Stomach (tissue), 9 donors: ENCODE data around the gene RIMS3. TPM values are rescaled to one million over a fixed set of nuclear protein-coding genes. Genes with fewer than 3 reads are reported as not detected.

Experiments
- DNase-seq, 2 donors: peaks; one replicate each; pipeline versions ENCODE4 v3.0.0 to v3.0.0-alpha.2; 2013 to 2019
- H3K27ac ChIP-seq, 5 donors: fragments of 200-600 bp in 4 of 5; sonication (generic) in 4 of 5; one replicate each; pipeline ENCODE4 v1.5.1; 2013 to 2019; ENCODE audit warnings: mild to moderate bottlenecking in 1 of 5, moderate library complexity in 1 of 5
- H3K27me3 ChIP-seq, 3 donors: fragments of 200-600 bp; sonication (generic); one replicate each; pipeline ENCODE4 v1.5.1; 2017 to 2019; ENCODE audit warnings: mixed run types in 1 of 3
- H3K36me3 ChIP-seq, 4 donors: fragments of 200-600 bp; sonication (generic); 1 replicate in 3 of 4; 2 replicates in 1 of 4; pipeline ENCODE4 v1.5.1; 2016 to 2019
- H3K4me1 ChIP-seq, 4 donors: fragments of 200-600 bp; sonication (generic); one replicate each; pipeline ENCODE4 v1.5.1; 2016 to 2019
- H3K4me3 ChIP-seq, 4 donors: fragments of 200-600 bp; sonication (generic) in 3 of 4; one replicate each; pipeline ENCODE4 v1.5.1; 2016 to 2019; ENCODE audit warnings: mild to moderate bottlenecking in 1 of 4
- H3K9me3 ChIP-seq, 4 donors: fragments of 200-600 bp; sonication (generic); one replicate each; pipeline ENCODE4 v1.5.1; 2016 to 2019
- EP300 ChIP-seq: sonication (generic); formaldehyde crosslinking; IDR thresholded peaks from one replicate; pipeline ENCODE4 v1.6.1; 2017; ENCODE audit warnings: antibody characterized with exemption
- POLR2A ChIP-seq, 4 donors: fragments of 450-650 bp; IDR thresholded peaks; one replicate each; pipeline ENCODE4 v1.6.1; 2016; ENCODE audit warnings: antibody characterized with exemption in 4 of 4, control low read depth in 2 of 4, mild to moderate bottlenecking in 1 of 4, moderate library complexity in 1 of 4
- POLR2AphosphoS5 ChIP-seq, 3 donors: sonication (generic); formaldehyde crosslinking; IDR thresholded peaks; one replicate each; pipeline ENCODE4 v1.6.1; 2016; ENCODE audit warnings: antibody characterized with exemption in 3 of 3
- WGBS, 5 donors: extraction: QIAGEN DNeasy Blood & Tissue Kit in 3 of 5; methylation state at CpG; one replicate each; pipeline versions ENCODE4 v1.1.5 to v1.1.7; 2013 to 2018; 5-methylcytosine and 5-hydroxymethylcytosine counted together
- intact Hi-C: fragments of 100-400 bp; cut with DNase I; formaldehyde crosslinking; loops from one replicate; pipeline ENCODE4 v1.15.1; 2023; ENCODE audit warnings: low total_unique reads
- polyA plus RNA-seq, 3 donors: library from polyadenylated mRNA; stranded (reverse); fragments of 200-250 nt; gene quantifications; one replicate each; pipeline ENCODE4 v1.2.3, GENCODE V29; 2013
- total RNA-seq, 5 donors: library from RNA; depleted of rRNA; stranded (reverse); fragments of >200 nt; gene quantifications; one replicate each; pipeline versions ENCODE4 v1.1.0 to v1.2.3, GENCODE V29; 2014 to 2016
- TF ChIP-seq, protein P1 (sequence below), 7 experiments: fragments of 450-650 bp in 4 of 7; fragments of 200-600 bp in 3 of 7; sonication (generic) in 3 of 7; IDR thresholded peaks; one replicate each; pipeline ENCODE4 v1.5.1; 2016 to 2019; ENCODE audit warnings: antibody characterized with exemption in 7 of 7, control low read depth in 2 of 7, mild to moderate bottlenecking in 1 of 7
- donor health status: healthy with polysubstance abuse.
- donor health status: Bipolar disorder and iron deficiency.
- donor health status: healthy.

Gene RIMS3
- total and polyA plus RNA-seq, 8 donors = 0.45 to 4.7 (median 2.5) TPM

DNA sequence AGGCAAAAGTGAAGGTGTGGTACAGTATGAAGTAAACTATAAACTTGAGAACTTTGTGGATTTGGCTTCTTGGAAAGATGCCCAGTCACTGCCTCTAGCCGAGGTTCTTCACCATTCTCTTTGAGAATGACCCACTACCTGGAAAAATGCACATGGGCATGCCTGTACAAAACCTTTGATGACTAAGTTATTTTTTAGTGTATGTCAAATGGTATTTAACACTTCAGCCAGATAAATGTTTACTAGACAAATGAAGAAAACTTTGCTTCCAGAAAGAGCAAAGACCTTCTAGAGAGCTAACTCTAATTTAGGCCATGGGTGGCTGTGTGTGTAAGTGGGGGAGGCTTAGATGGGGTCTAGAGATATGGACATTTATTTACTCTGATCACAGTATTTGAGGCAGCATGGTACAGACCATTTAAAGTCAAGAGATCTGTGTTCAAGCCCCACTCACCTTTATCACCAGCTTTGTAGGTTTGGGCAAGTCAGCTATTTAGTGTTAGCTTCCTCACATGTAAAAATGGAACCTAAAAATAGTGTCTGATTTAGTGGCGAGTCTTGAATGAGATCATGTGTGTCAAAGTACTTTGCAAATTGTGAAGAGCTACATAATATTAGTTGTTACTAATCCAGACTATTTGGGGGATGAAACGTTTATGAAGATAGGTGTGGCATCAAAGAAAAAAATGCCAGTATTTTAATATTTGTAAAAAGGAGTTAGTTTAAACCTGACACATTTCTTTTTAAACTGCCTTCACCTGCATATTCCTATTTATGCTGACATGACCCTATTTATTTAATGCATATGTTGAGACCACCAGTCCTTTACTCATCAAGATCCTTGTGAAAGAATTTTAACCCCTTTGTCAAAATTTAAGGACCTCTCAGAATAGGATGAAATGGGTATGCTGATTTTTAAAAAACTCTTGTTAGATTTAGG is 46.3 kb upstream of the RIMS3 start:
- peak in 1 of 2 donors; percentile 71 for DNase-seq
- Histone ChIP-seq H3K36me3 (no peaks in the 10 kb centered on the region), H3K4me1 (peaks cover 56 to 86% (median 74%) of the 10 kb centered on the region in 4 donors), H3K27me3 (no peaks in the 10 kb centered on the region), H3K27ac (peak overlapping the region; percentile 80 to 86 (median 82)), H3K9me3 (no peaks in the 10 kb centered on the region), H3K4me3 (peak overlapping the region in 2 of 4 donors; percentile 2 to 55)
- intact Hi-C loops = no loop called here
- no peak for TF ChIP-seq POLR2AphosphoS5 (IDR thresholded peaks at IDR 0.05)
- no peak for TF ChIP-seq POLR2A (IDR thresholded peaks at IDR 0.05)
- no peak for TF ChIP-seq EP300
- TF ChIP-seq, protein P1, sequence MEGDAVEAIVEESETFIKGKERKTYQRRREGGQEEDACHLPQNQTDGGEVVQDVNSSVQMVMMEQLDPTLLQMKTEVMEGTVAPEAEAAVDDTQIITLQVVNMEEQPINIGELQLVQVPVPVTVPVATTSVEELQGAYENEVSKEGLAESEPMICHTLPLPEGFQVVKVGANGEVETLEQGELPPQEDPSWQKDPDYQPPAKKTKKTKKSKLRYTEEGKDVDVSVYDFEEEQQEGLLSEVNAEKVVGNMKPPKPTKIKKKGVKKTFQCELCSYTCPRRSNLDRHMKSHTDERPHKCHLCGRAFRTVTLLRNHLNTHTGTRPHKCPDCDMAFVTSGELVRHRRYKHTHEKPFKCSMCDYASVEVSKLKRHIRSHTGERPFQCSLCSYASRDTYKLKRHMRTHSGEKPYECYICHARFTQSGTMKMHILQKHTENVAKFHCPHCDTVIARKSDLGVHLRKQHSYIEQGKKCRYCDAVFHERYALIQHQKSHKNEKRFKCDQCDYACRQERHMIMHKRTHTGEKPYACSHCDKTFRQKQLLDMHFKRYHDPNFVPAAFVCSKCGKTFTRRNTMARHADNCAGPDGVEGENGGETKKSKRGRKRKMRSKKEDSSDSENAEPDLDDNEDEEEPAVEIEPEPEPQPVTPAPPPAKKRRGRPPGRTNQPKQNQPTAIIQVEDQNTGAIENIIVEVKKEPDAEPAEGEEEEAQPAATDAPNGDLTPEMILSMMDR (IDR thresholded peaks at IDR 0.05) = no peak
- 3 to 14% (median 9%) methylated on average over 3 of the region's 3 CpGs for WGBS, 5 donors

DNA sequence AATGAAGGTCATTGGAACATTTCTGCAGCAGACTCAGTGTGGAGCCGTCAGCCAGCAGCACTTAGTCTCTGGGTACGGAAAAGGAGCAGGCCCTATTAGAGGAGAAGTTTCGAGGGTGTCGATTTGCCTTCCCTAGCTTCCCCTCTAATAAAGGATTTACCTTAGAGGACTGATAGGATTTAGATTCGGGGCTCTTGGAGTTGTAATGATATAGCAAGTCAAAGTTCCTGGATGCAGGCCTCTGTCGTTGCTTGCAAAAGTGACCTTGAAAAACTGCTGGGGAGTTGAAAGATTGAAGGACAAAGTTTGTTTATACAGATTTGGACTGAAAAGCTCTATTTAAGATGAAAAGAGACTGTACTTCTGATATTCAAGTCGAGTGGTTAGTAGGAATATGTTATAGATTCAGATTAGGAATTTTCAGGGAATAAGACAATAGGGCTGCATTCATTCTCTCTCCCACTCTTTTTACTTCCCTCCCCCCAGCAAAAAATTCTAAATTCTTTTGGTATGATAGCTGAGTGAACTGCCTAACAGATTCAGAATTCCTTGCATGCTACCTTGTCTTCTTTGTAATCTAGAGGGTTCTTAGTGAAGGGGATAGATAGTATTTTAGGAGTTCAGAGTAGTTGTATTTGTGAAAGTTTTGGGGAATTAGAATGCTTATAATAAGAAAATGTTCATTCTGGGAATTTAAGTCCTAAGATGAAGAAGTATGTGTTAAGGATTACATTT is 45.3 kb upstream of the RIMS3 start:
- peaks cover 47 to 77% (median 64%) of the 10 kb centered on the region in 4 donors for H3K4me1 ChIP-seq

DNA sequence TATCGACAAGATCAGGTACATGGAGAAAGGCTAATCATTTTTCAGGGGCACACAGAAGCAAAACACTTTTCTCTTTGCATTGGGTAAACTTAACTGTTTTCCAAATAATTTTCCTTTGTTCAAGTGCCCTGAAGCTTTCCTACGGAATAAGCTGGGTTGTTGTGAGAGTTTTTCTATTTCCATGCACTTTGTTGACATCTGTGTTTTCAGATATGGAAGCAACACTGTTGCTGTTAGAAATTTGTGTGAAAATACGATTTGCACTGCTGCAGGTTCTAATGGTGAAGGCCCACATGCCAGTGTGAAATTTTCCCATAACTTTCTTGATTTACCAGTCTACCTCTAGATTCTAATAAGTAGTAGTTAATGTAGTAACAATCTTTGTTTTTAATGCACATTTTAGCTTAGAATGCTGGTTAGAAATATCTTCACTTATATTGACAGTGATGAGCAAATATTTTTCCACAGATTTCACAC is 44.4 kb upstream of the RIMS3 start:
- intact Hi-C loops = no loop called here
- peaks cover 40 to 73% (median 61%) of the 10 kb centered on the region in 4 donors for H3K4me1 ChIP-seq
- TF ChIP-seq, protein P1 (IDR thresholded peaks at IDR 0.05) = no peak
- TF ChIP-seq POLR2AphosphoS5 (IDR thresholded peaks at IDR 0.05) = no peak
- no peak for TF ChIP-seq EP300
- TF ChIP-seq POLR2A (IDR thresholded peaks at IDR 0.05) = no peak
- peak overlapping the region; percentile 48 to 55 (median 53) for H3K4me3 ChIP-seq
- DNase-seq = no peak
- H3K27me3 ChIP-seq = no peaks in the 10 kb centered on the region
- H3K9me3 ChIP-seq = no peaks in the 10 kb centered on the region
- peak overlapping the region in 4 of 5 donors; percentile 80 to 86 (median 82) for H3K27ac ChIP-seq
- no peaks in the 10 kb centered on the region for H3K36me3 ChIP-seq
- 2 to 14% (median 11%) methylated on average over 3 of the region's 3 CpGs for WGBS, 5 donors

More for the DNA sequence above, 45.3 kb upstream of the RIMS3 start:
- WGBS, 5 donors = 9 to 32% (median 14%) methylated on average over 7 of the region's 7 CpGs
- H3K4me3 ChIP-seq = peak overlapping the region; percentile 48 to 55 (median 53)
- intact Hi-C loops = no loop called here
- no peaks in the 10 kb centered on the region for H3K36me3 ChIP-seq
- no peaks in the 10 kb centered on the region for H3K9me3 ChIP-seq
- no peak for TF ChIP-seq POLR2AphosphoS5 (IDR thresholded peaks at IDR 0.05)
- TF ChIP-seq EP300 = no peak
- TF ChIP-seq POLR2A (IDR thresholded peaks at IDR 0.05) = no peak
- TF ChIP-seq, protein P1 (IDR thresholded peaks at IDR 0.05) = no peak
- H3K27ac ChIP-seq = peak overlapping the region; percentile 64 to 86 (median 81)
- peak in 1 of 2 donors; percentile 31 for DNase-seq
- no peaks in the 10 kb centered on the region for H3K27me3 ChIP-seq
